Measurements from ENCODE around the gene AGAP1.

The AGAP1 gene

DNA sequence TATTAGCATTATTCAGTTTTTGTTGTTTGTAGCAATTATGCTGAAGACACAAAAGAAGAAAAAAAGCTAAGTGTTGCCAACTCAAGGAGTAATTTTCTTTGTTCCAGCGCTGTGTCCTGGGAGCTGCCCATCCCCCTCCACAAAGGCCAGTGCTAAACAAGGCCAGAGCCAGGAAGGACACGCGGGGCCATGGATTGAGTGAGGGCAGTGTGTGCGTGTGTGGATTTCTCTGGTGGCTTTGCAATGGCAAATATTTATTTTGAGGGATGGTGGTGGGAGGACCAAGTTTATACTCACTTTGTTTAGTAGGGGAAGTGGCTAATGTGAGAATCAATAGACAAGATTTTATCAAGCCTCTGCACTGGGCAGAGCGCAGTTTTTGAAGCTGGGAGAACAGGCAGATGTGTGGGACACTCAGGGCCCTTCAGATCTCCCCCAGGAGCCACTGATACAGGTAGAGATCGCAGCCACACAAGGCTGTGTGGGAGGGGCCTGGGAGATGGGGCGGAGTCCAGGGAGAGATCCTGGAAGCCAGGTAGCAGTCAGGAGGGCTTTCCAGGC is 11.4 kb downstream of the AGAP1 start:
- TF ChIP-seq, protein P1, sequence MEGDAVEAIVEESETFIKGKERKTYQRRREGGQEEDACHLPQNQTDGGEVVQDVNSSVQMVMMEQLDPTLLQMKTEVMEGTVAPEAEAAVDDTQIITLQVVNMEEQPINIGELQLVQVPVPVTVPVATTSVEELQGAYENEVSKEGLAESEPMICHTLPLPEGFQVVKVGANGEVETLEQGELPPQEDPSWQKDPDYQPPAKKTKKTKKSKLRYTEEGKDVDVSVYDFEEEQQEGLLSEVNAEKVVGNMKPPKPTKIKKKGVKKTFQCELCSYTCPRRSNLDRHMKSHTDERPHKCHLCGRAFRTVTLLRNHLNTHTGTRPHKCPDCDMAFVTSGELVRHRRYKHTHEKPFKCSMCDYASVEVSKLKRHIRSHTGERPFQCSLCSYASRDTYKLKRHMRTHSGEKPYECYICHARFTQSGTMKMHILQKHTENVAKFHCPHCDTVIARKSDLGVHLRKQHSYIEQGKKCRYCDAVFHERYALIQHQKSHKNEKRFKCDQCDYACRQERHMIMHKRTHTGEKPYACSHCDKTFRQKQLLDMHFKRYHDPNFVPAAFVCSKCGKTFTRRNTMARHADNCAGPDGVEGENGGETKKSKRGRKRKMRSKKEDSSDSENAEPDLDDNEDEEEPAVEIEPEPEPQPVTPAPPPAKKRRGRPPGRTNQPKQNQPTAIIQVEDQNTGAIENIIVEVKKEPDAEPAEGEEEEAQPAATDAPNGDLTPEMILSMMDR (IDR thresholded peaks at IDR 0.05) = no peak

DNA sequence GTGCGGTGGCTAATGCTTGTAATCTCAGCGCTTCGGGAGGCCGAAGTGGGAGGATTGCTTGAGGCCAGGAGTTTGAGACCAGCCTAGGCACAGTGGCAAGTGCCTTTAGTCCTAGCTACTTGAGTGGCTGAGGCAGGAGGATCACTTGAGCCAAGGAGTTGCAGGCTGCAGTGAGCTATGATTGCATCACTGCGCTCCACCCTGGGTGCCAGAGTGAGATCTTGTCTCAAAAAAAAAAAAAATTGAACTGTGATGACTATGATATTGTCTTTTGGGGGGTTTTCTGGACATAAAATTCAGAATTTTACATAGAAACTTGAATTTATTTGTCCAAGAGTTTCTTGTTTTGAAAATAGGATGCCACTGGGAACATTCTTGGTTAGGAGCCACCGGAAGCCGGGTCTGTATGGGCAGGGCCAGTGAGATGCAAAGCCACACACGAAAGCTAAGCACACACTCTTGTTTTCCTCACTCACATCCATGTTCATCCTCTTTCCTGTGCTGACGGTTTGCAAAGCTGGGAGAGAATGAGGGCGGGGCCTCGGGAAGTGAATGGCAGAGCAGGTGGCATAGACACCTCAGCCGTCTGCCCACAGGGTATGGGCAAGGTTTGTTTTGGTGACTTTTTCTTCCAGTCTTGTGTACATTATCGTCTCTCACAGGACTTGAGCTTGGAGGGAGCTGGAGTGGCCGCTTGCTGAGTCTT is 12.6 kb downstream of the AGAP1 start:
- TF ChIP-seq, protein P1 (IDR thresholded peaks at IDR 0.05) = no peak

DNA sequence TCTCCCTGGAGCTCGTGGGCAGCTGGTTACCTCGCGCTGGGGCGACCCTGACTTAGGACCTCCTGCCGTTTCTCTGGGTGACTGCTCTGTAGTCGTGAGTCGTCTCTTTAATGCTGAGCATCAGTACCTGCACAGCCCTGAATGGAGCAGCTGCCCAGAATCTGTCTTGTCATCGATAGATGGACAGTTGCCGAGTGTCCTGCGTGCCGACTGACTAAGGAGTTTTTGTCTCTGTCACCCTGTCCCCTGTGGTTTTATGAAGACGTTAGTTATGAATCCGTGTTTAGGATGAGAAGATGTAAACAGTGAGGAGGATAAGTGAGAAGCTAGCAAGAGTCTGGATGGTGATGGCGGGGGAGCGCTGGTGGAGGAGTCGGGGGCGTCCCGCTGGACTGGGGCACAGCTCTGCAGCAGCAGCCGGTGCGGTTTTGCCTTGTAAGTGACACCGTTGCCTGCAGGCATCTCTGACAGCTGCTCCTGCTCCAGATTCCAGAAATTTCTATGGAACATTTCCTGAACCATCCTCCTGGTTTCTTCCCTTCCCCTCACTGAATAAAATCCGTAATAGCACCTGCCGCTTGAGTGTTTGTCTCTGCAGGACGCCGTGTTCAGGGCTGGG is 13.3 kb downstream of the AGAP1 start:
- TF ChIP-seq, protein P1 (IDR thresholded peaks at IDR 0.05) = no peak

DNA sequence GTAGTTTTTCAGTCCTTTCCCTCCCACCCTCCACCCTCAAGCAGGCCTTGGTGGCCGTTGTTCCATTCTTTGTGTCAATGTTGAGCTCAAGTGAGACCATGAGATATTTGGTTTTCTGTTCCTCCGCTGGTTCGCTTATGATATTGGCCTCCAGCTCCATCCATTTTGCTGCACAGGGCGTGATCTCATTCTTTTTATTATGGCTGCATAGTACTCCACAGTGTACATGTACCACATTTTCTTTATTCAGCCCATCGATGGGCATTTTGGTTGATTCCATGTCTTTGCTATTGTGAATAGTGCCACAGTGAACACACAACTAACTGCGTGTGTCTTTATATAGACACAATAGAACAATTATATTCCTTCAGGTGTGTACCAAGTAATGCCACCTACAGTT is 14.1 kb downstream of the AGAP1 start:
- TF ChIP-seq, protein P1 (IDR thresholded peaks at IDR 0.05) = no peak

DNA sequence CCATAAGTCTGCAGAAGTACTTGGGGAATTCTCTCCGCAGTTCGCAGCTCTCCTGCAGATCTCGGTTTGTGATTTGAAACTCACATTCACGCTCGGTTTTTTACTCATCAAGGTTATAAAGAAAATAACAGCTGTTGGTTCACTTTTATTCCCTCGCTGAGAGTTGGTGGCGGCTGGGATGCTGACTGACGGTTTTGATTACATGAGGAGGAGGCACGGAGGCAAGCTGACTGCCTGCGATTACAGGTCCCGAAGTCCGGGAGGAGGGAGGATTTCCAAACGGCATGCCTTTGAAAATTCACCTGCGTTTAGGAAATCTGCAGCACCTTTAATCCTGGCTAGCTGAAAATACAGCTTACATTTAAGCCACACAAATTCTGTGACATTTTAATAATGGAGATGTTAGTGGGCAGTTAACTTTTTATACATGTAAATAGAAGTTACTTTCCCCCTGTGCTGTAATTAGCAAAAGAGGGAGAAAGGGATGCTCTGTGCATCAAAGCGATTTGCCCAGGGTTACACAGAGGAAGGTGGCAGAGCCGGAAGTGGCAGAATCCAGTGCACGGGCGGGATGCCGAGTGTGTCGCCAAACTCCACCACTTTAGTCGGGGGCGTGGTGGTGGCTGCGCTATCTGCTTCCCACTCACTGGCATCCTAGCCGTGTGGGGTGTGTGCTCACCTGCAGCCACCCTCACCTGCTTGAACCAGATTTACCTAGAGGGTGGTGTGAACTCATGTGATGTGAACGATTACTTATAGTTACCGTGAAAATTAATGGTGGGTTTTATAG is 14.7 kb downstream of the AGAP1 start:
- TF ChIP-seq, protein P1 (IDR thresholded peaks at IDR 0.05) = no peak

DNA sequence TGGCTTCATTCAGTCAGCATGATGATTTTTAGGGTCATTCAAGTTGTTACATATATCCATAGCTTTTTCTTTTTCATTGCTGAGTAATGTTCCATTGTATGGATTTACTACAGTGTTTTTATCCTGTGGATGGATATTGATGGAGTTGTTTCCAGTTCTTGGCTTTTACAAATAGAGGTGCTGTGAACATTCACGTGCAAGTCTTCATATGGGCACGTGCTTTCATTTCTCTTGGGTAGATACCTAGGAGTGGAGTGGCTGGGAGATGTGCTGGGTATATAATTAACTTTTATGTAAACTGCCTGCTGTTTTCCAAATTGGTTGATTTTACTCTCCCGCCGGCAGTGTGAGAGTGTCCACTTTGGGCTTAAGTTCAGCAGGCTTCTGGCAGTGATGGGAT is 16.5 kb downstream of the AGAP1 start:
- TF ChIP-seq, protein P1 (IDR thresholded peaks at IDR 0.05) = no peak

DNA sequence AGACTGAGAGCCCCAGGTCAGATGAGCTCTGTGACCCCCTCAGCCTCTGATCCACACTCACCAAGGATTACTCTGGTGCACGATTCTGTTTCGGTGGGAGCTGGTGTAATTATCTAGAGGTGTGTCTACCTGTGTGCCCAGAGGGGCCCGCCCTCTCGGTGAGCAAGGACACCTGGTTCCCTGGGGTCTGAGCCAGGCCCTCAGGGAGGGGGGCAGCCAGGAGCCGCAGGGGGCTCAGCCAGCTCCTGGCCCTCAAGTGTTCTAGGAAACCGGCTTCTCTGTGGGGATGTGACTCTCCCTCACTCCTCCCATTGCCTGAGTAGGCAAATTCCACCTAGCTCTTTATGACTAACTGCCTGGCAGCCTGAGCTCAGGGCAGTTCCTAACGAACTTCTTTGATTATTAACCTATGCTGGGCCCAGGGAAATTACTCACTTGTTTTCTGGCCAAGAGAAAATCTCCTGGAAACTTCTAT is 17.4 kb downstream of the AGAP1 start:
- TF ChIP-seq, protein P1 (IDR thresholded peaks at IDR 0.05) = no peak

Data from LNCAP (cell line).